ENCODE measurements around the gene PPP1R3G.

Gene PPP1R3G

GRCh38 chr6:5094327-5094726 lies 9.2 kb downstream of the PPP1R3G start:
- DNase-seq (ENCODE audit: low spot score), result peak; percentile 63

- DNase-seq (ENCODE audit: low spot score), result peak; percentile 81
These were observed 10.1 kb downstream of the PPP1R3G start for GRCh38 chr6:5095236-5095635.

- no peak for DNase-seq (ENCODE audit: low spot score)
These were observed 11.3 kb downstream of the PPP1R3G start for GRCh38 chr6:5096482-5096881.

- no peak for DNase-seq (ENCODE audit: low spot score)
These were observed 13.5 kb downstream of the PPP1R3G start for GRCh38 chr6:5098501-5099270.

- DNase-seq (ENCODE audit: low spot score), result peak; percentile 54
These were observed 14.4 kb downstream of the PPP1R3G start for GRCh38 chr6:5099537-5099936.

- DNase-seq (ENCODE audit: low spot score), result no peak
These were observed 15.7 kb downstream of the PPP1R3G start for GRCh38 chr6:5100806-5101205.

- peak; percentile 51 for DNase-seq (ENCODE audit: low spot score)
These were observed 17.3 kb downstream of the PPP1R3G start for GRCh38 chr6:5102267-5102970.

- no peak for DNase-seq (ENCODE audit: low spot score)
These were observed 18.1 kb downstream of the PPP1R3G start for GRCh38 chr6:5103250-5103649.

GRCh38 chr6:5104667-5105066 lies 19.5 kb downstream of the PPP1R3G start:
- peak; percentile 38 for DNase-seq (ENCODE audit: low spot score)

- DNase-seq (ENCODE audit: low spot score), result no peak
These were observed 20.0 kb downstream of the PPP1R3G start for GRCh38 chr6:5105146-5105545.

- DNase-seq (ENCODE audit: low spot score), result peak; percentile 21
These were observed 22.2 kb downstream of the PPP1R3G start for GRCh38 chr6:5107341-5107740.

GRCh38 chr6:5108068-5108467 lies 22.9 kb downstream of the PPP1R3G start:
- DNase-seq (ENCODE audit: low spot score), result no peak

- no peak for DNase-seq (ENCODE audit: low spot score)
These were observed 23.5 kb downstream of the PPP1R3G start for GRCh38 chr6:5108536-5109150.

GRCh38 chr6:5109436-5109835 lies 24.3 kb downstream of the PPP1R3G start:
- no peak for DNase-seq (ENCODE audit: low spot score)

GRCh38 chr6:5110246-5110645 lies 25.1 kb downstream of the PPP1R3G start:
- DNase-seq (ENCODE audit: low spot score), result no peak

GRCh38 chr6:5111626-5112025 lies 26.5 kb downstream of the PPP1R3G start:
- DNase-seq (ENCODE audit: low spot score), result no peak

- DNase-seq (ENCODE audit: low spot score), result peak; percentile 95
These were observed 27.1 kb downstream of the PPP1R3G start for GRCh38 chr6:5112066-5112799.

- DNase-seq (ENCODE audit: low spot score), result no peak
These were observed 28.0 kb downstream of the PPP1R3G start for GRCh38 chr6:5113096-5113495.

GRCh38 chr6:5115168-5115567 lies 30.0 kb downstream of the PPP1R3G start:
- no peak for DNase-seq (ENCODE audit: low spot score)

- DNase-seq (ENCODE audit: low spot score), result no peak
These were observed 31.3 kb downstream of the PPP1R3G start for GRCh38 chr6:5116243-5116991.

- DNase-seq (ENCODE audit: low spot score), result peak; percentile 58
These were observed 34.2 kb downstream of the PPP1R3G start for GRCh38 chr6:5119090-5119951.
